Measurements from ENCODE around the gene LIMK1.
"Not testable (repeated sequence)": the region's sequence is repeated elsewhere in the genome, so short reads cannot be mapped to it uniquely, and the experiment has no call there.

Gene LIMK1

GRCh38 chr7:74141705-74142104 lies 58.1 kb downstream of the LIMK1 start:
- CTCF ChIA-PET = interaction anchor here (0.6 to 0.8 kb wide), 2 partner anchors 32 to 72 kb away, joined by 3 read pairs; no protein-coding TSS in a partner anchor
- no peak overlapping the region for H3K4me3 Mint-ChIP-seq
- peaks cover 4% of the 10 kb centered on the region for H3K4me1 Mint-ChIP-seq
- H3K36me3 Mint-ChIP-seq = no peaks in the 10 kb centered on the region
- no peak overlapping the region for H3K27ac Mint-ChIP-seq
- no peak for DNase-seq
- H3K27me3 Mint-ChIP-seq = peaks cover 25% of the 10 kb centered on the region
- peaks cover 7% of the 10 kb centered on the region for H3K9me3 Mint-ChIP-seq

GRCh38 chr7:74143383-74143782 lies 59.8 kb downstream of the LIMK1 start:
- peaks cover 4% of the 10 kb centered on the region for H3K4me1 Mint-ChIP-seq
- H3K27me3 Mint-ChIP-seq = peaks cover 25% of the 10 kb centered on the region
- H3K27ac Mint-ChIP-seq = no peak overlapping the region
- CTCF ChIA-PET = no interaction called here
- H3K9me3 Mint-ChIP-seq = peaks cover 7% of the 10 kb centered on the region
- DNase-seq = no peak
- no peak overlapping the region for H3K4me3 Mint-ChIP-seq
- no peaks in the 10 kb centered on the region for H3K36me3 Mint-ChIP-seq

GRCh38 chr7:74148491-74148890 lies 64.9 kb downstream of the LIMK1 start:
- no peaks in the 10 kb centered on the region for H3K4me1 Mint-ChIP-seq
- no peak overlapping the region for H3K4me3 Mint-ChIP-seq
- CTCF ChIA-PET = no interaction called here
- H3K36me3 Mint-ChIP-seq = no peaks in the 10 kb centered on the region
- no peak for DNase-seq
- H3K27ac Mint-ChIP-seq = no peak overlapping the region
- H3K9me3 Mint-ChIP-seq = peaks cover 7% of the 10 kb centered on the region
- peaks cover 25% of the 10 kb centered on the region for H3K27me3 Mint-ChIP-seq

- no peak overlapping the region for H3K27ac Mint-ChIP-seq
- H3K4me1 Mint-ChIP-seq = no peaks in the 10 kb centered on the region
- CTCF ChIA-PET = no interaction called here
- no peak for DNase-seq
- no peak overlapping the region for H3K4me3 Mint-ChIP-seq
- H3K36me3 Mint-ChIP-seq = no peaks in the 10 kb centered on the region
- H3K27me3 Mint-ChIP-seq = peaks cover 21% of the 10 kb centered on the region
- H3K9me3 Mint-ChIP-seq = peaks cover 7% of the 10 kb centered on the region
Measured at GRCh38 chr7:74149071-74149470, 65.5 kb downstream of the LIMK1 start.

GRCh38 chr7:74149603-74150002 lies 66.0 kb downstream of the LIMK1 start:
- CTCF ChIA-PET = no interaction called here
- no peaks in the 10 kb centered on the region for H3K36me3 Mint-ChIP-seq
- peaks cover 7% of the 10 kb centered on the region for H3K9me3 Mint-ChIP-seq
- no peaks in the 10 kb centered on the region for H3K4me1 Mint-ChIP-seq
- DNase-seq = no peak
- no peak overlapping the region for H3K27ac Mint-ChIP-seq
- H3K4me3 Mint-ChIP-seq = no peak overlapping the region
- H3K27me3 Mint-ChIP-seq = peaks cover 15% of the 10 kb centered on the region

- no peaks in the 10 kb centered on the region for H3K27me3 Mint-ChIP-seq
- no peak overlapping the region for H3K4me3 Mint-ChIP-seq
- H3K36me3 Mint-ChIP-seq = no peaks in the 10 kb centered on the region
- no peak overlapping the region for H3K27ac Mint-ChIP-seq
- no peaks in the 10 kb centered on the region for H3K9me3 Mint-ChIP-seq
- DNase-seq = no peak
- CTCF ChIA-PET = no interaction called here
- H3K4me1 Mint-ChIP-seq = no peaks in the 10 kb centered on the region
Measured at GRCh38 chr7:74153736-74154135, 70.1 kb downstream of the LIMK1 start.

GRCh38 chr7:74155810-74156395 lies 72.3 kb downstream of the LIMK1 start:
- Mint-ChIP-seq H3K27me3 (no peaks in the 10 kb centered on the region), H3K4me3 (no peak overlapping the region), H3K9me3 (no peaks in the 10 kb centered on the region), H3K27ac (no peak overlapping the region), H3K36me3 (no peaks in the 10 kb centered on the region), H3K4me1 (no peaks in the 10 kb centered on the region)
- CTCF ChIA-PET = no interaction called here
- no peak for DNase-seq

GRCh38 chr7:74157605-74158004 lies 74.0 kb downstream of the LIMK1 start:
- Mint-ChIP-seq H3K9me3 (no peaks in the 10 kb centered on the region), H3K36me3 (no peaks in the 10 kb centered on the region), H3K27me3 (peaks cover 4% of the 10 kb centered on the region), H3K27ac (no peak overlapping the region), H3K4me1 (no peaks in the 10 kb centered on the region), H3K4me3 (no peak overlapping the region)
- CTCF ChIA-PET = no interaction called here
- no peak for DNase-seq

GRCh38 chr7:74164985-74165456 lies 81.4 kb downstream of the LIMK1 start:
- DNase-seq = no peak
- H3K27ac Mint-ChIP-seq = no peak overlapping the region
- CTCF ChIA-PET = no interaction called here
- peaks cover 4% of the 10 kb centered on the region for H3K27me3 Mint-ChIP-seq
- no peak overlapping the region for H3K4me3 Mint-ChIP-seq
- no peaks in the 10 kb centered on the region for H3K36me3 Mint-ChIP-seq
- H3K9me3 Mint-ChIP-seq = no peaks in the 10 kb centered on the region
- H3K4me1 Mint-ChIP-seq = no peaks in the 10 kb centered on the region

GRCh38 chr7:74165867-74166593 lies 82.4 kb downstream of the LIMK1 start:
- H3K27ac Mint-ChIP-seq = no peak overlapping the region
- H3K4me1 Mint-ChIP-seq = no peaks in the 10 kb centered on the region
- H3K27me3 Mint-ChIP-seq = peaks cover 4% of the 10 kb centered on the region
- H3K9me3 Mint-ChIP-seq = no peaks in the 10 kb centered on the region
- no peak for DNase-seq
- no peak overlapping the region for H3K4me3 Mint-ChIP-seq
- no peaks in the 10 kb centered on the region for H3K36me3 Mint-ChIP-seq
- CTCF ChIA-PET = interaction anchor here (0.9 kb wide), 1 partner anchor 35 kb away, joined by 3 read pairs; no protein-coding TSS in a partner anchor

- CTCF ChIA-PET, H3K27ac Mint-ChIP-seq, H3K36me3 Mint-ChIP-seq, DNase-seq, H3K27me3 Mint-ChIP-seq, H3K4me1 Mint-ChIP-seq, H3K4me3 Mint-ChIP-seq, H3K9me3 Mint-ChIP-seq: not testable (repeated sequence)
Measured at GRCh38 chr7:74167324-74167723, 83.7 kb downstream of the LIMK1 start.
